AG09319 (cell line): ENCODE results near the gene CYB5R4.

Source experiments
- DNase-seq: peaks from one replicate; pipeline ENCODE4 v3.0.0-alpha.2; 2010; ENCODE audit warnings: low read depth; ENCODE audit errors: extremely low read depth
- TF ChIP-seq, protein P1 (sequence below): IDR thresholded peaks from 2 replicates; pipeline ENCODE4 v1.5.1; 2011; ENCODE audit warnings: low read depth, mild to moderate bottlenecking, inconsistent platforms, low read length, moderate library complexity

CYB5R4 gene

DNA sequence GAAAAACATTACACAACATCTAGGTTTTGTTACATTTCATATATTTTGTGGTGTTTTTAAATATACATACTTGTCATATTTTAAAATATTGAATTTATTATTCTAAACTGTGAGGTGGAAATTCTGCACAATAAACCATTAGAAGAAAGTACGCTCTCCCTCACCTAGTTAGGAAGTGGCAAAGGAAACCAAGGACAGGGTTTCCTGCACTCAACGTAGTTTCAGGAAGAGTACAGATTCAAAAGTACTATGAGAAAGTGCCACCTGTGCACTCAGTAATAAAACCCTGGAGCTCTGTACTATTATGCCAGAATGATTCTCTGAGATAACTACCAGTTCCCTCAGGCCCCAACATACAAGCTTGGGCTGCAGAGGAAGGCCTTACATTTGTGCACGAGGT is 119.5 kb downstream of the CYB5R4 start:
- TF ChIP-seq, protein P1, sequence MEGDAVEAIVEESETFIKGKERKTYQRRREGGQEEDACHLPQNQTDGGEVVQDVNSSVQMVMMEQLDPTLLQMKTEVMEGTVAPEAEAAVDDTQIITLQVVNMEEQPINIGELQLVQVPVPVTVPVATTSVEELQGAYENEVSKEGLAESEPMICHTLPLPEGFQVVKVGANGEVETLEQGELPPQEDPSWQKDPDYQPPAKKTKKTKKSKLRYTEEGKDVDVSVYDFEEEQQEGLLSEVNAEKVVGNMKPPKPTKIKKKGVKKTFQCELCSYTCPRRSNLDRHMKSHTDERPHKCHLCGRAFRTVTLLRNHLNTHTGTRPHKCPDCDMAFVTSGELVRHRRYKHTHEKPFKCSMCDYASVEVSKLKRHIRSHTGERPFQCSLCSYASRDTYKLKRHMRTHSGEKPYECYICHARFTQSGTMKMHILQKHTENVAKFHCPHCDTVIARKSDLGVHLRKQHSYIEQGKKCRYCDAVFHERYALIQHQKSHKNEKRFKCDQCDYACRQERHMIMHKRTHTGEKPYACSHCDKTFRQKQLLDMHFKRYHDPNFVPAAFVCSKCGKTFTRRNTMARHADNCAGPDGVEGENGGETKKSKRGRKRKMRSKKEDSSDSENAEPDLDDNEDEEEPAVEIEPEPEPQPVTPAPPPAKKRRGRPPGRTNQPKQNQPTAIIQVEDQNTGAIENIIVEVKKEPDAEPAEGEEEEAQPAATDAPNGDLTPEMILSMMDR = no peak
- DNase-seq = no peak

- no peak for DNase-seq
- TF ChIP-seq, protein P1 = no peak
Observed at GRCh38 chr6:83984411-83984810, 124.9 kb downstream of the CYB5R4 start.

GRCh38 chr6:83985308-83985713 is 125.8 kb downstream of the CYB5R4 start:
- TF ChIP-seq, protein P1 = no peak

DNA sequence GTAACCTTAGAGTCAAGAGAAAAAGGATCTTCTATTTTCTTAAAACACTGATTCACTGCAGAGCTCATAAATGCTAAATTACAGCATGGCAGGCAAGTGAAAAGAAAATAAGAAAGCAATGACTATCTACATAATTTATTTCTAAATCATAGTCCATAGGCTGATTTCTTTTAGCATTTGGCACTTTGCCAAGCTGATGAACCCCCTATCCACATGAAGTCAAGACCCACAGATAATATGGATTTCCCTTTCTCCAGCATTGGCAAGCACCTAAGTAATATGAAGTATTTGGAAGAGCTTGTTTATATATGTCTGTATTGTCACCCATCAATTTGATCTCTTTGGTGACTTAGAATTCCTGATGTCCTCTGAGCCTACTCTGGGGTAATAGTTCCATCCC is 126.2 kb downstream of the CYB5R4 start:
- TF ChIP-seq, protein P1 = no peak

More at GRCh38 chr6:83985308-83985713, 125.8 kb downstream of the CYB5R4 start:
- DNase-seq = no peak

GRCh38 chr6:83998021-83998584 is 138.6 kb downstream of the CYB5R4 start:
- TF ChIP-seq, protein P1 = no peak
- DNase-seq = no peak

More for the DNA sequence above, 126.2 kb downstream of the CYB5R4 start:
- no peak for DNase-seq

DNA sequence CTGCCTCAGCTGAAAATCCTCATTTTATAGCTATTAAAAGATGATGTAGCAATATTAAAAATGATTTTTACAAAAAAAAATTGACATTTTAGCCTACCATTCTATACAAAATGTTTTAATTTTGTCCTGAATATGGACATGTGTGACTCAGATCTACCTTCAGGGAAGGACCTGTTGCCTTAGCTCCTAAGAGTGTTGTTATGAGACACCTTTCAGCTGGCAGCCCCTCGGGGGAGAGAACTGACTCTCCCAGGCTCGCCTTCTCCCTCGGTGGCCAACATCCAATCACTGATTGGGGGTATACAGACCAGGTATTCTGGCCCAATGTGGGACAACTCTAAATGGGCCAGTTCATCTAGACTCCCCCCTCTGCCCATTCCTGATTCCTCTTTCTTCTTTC is 141.6 kb downstream of the CYB5R4 start:
- no peak for DNase-seq
- TF ChIP-seq, protein P1 = no peak

GRCh38 chr6:84002226-84002625 is 142.7 kb downstream of the CYB5R4 start:
- TF ChIP-seq, protein P1 = no peak
- no peak for DNase-seq
